Measurements from ENCODE around the gene GALNT17. TPM values are rescaled to one million over a fixed set of nuclear protein-coding genes. Genes with fewer than 3 reads are reported as not detected.
A peak's percentile ranks its signal among the peaks of the same experiment; 100 is the strongest.

The GALNT17 gene
- total RNA-seq, 4 donors from 2014 or later: 66.0 to 97.9 (median 76.0) TPM

GRCh38 chr7:71132377-71133231, 660 bp downstream of the GALNT17 start:
- Histone ChIP-seq H3K27ac (peak overlapping the region; percentile 79 to 91 (median 84)), H3K4me1 (peaks cover 0 to 34% (median 0%) of the 10 kb centered on the region in 4 donors), H3K36me3 (no peaks in the 10 kb centered on the region), H3K27me3 (no peaks in the 10 kb centered on the region), H3K4me3 (peak overlapping the region; percentile 52 to 81 (median 64)), H3K9me3 (no peaks in the 10 kb centered on the region)
- DNase-seq (ENCODE audit: low spot score in 2 of 2): no peak
- WGBS, 2 donors: 0 to 2% methylated on average over 26 to 59 of the region's 88 CpGs
- TF ChIP-seq EP300 (IDR thresholded peaks at IDR 0.05): no peak
- TF ChIP-seq POLR2A (IDR thresholded peaks at IDR 0.05): no peak
- TF ChIP-seq CTCF (IDR thresholded peaks at IDR 0.05): no peak

GRCh38 chr7:71133232-71133622, 1.3 kb downstream of the GALNT17 start:
- 6 to 15% methylated on average over 17 of the region's 17 CpGs for WGBS, 2 donors
- Histone ChIP-seq H3K27ac (peak overlapping the region; percentile 79 to 91 (median 84)), H3K4me1 (peaks cover 0 to 34% (median 0%) of the 10 kb centered on the region in 4 donors)

GRCh38 chr7:71133856-71134255, 1.9 kb downstream of the GALNT17 start:
- Histone ChIP-seq H3K27me3 (no peaks in the 10 kb centered on the region), H3K4me1 (peaks cover 0 to 34% (median 0%) of the 10 kb centered on the region in 4 donors), H3K36me3 (no peaks in the 10 kb centered on the region), H3K27ac (peak overlapping the region in 3 of 4 donors; percentile 80 to 91 (median 89)), H3K9me3 (no peaks in the 10 kb centered on the region), H3K4me3 (peak overlapping the region; percentile 52 to 81 (median 64))
- 52 to 66% methylated on average over 11 of the region's 11 CpGs for WGBS, 2 donors
- TF ChIP-seq POLR2A (IDR thresholded peaks at IDR 0.05): no peak
- no peak for TF ChIP-seq CTCF (IDR thresholded peaks at IDR 0.05)
- TF ChIP-seq EP300 (IDR thresholded peaks at IDR 0.05): no peak
- DNase-seq (ENCODE audit: low spot score in 2 of 2): no peak

More at GRCh38 chr7:71133232-71133622, 1.3 kb downstream of the GALNT17 start:
- H3K9me3 ChIP-seq: no peaks in the 10 kb centered on the region
- TF ChIP-seq EP300 (IDR thresholded peaks at IDR 0.05) (no peak), POLR2A (IDR thresholded peaks at IDR 0.05) (no peak), CTCF (IDR thresholded peaks at IDR 0.05) (no peak)
- peak overlapping the region; percentile 52 to 81 (median 64) for H3K4me3 ChIP-seq
- DNase-seq (ENCODE audit: low spot score in 2 of 2): no peak
- no peaks in the 10 kb centered on the region for H3K27me3 ChIP-seq
- no peaks in the 10 kb centered on the region for H3K36me3 ChIP-seq

GRCh38 chr7:71135116-71135515, 3.2 kb downstream of the GALNT17 start:
- H3K27me3 ChIP-seq: no peaks in the 10 kb centered on the region
- peak overlapping the region in 3 of 4 donors; percentile 14 to 66 (median 32) for H3K27ac ChIP-seq
- H3K4me1 ChIP-seq: peaks cover 0 to 28% (median 0%) of the 10 kb centered on the region in 4 donors
- no peak for DNase-seq (ENCODE audit: low spot score in 2 of 2)
- no peak for TF ChIP-seq POLR2A (IDR thresholded peaks at IDR 0.05)
- TF ChIP-seq EP300 (IDR thresholded peaks at IDR 0.05): no peak
- TF ChIP-seq CTCF (IDR thresholded peaks at IDR 0.05): no peak
- H3K36me3 ChIP-seq: peaks cover 0 to under 1% (median 0%) of the 10 kb centered on the region in 3 donors
- H3K4me3 ChIP-seq: no peak overlapping the region
- no peaks in the 10 kb centered on the region for H3K9me3 ChIP-seq
- WGBS, 2 donors: 79 to 91% methylated on average over 4 of the region's 4 CpGs

GRCh38 chr7:71135663-71136062, 3.7 kb downstream of the GALNT17 start:
- no peaks in the 10 kb centered on the region for H3K27me3 ChIP-seq
- H3K27ac ChIP-seq: peak overlapping the region in 3 of 4 donors; percentile 14 to 66 (median 32)
- TF ChIP-seq POLR2A (IDR thresholded peaks at IDR 0.05) (no peak), CTCF (IDR thresholded peaks at IDR 0.05) (no peak), EP300 (IDR thresholded peaks at IDR 0.05) (peak in 1 of 2 donors; percentile 14)
- no peaks in the 10 kb centered on the region for H3K9me3 ChIP-seq
- DNase-seq (ENCODE audit: low spot score in 2 of 2): no peak
- H3K4me1 ChIP-seq: peaks cover 0 to 23% (median 0%) of the 10 kb centered on the region in 4 donors
- WGBS, 2 donors: 26 to 46% methylated on average over 3 to 4 of the region's 4 CpGs
- peak overlapping the region in 1 of 4 donors; percentile 1 for H3K4me3 ChIP-seq
- H3K36me3 ChIP-seq: peaks cover 0 to 5% (median 0%) of the 10 kb centered on the region in 3 donors
